Endometrial microvascular endothelial cells (primary cell): ENCODE results near the gene IGF1R. TPM values are rescaled to one million over a fixed set of nuclear protein-coding genes. Genes with fewer than 3 reads are reported as not detected.

Experiments used
- in situ Hi-C: cut with HindIII; loops from 2 replicates; pipeline ENCODE4 v1.10.0; 2017; ENCODE audit warnings: low sequenced_read_pairs, low pct_unique_long_range_greater_than_20kb; ENCODE audit errors: inconsistent ontology term
- total RNA-seq: library from RNA; depleted of rRNA; stranded (reverse); fragments of >200 nt; gene quantifications from one replicate; pipeline ENCODE4 v1.2.3, GENCODE V29; 2015; ENCODE audit errors: inconsistent ontology term

IGF1R gene
- total RNA-seq, 1 donor from 2014 or later, result 28.8 TPM

DNA sequence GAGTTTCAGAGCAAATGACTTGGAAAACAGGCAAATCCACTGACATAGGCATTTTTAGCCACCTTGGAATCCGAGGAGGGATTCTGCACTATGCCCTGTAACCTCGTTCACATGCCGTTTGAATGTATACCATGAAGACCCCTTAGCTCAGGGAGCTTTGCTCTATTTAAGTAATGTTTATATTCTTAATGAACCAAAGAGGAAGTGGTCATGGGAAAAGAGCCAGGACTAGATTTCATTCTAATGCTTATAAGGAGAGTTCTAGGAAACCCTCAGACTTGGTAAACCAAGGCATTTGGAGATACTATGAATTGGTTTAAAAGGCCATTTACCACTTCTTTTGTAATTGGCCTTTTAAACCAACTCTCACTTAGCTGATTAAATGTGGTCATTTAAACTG is 178.9 kb downstream of the IGF1R start:
- in situ Hi-C loops, result no loop called here

DNA sequence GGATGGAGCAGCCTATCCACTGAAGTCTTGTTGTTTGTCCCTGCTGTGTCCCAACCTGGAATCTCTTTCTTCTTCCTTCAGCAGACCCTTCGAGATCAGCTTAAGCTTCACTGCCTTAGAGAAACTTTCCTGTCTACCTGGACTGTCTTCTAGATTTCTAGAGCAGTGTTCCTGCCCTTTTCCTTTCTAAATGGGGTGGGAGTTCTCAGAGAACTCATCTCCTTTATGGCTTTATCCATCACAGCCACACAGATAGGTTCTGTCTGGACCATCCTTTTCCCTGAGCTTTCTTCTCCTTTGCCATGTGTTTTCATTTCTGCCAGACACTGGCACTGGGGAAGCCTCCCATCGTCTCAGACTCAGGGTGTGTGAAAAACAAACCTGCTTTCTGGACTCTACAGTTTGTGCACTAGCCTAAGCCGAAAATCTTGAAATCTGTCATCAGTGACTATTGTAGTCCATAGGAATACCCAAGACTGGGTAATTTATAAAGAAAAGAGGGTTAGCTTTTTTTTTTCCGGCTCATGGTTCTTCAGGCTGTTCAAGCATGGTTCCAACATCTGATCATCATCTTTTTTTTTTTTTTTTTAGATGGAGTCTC is 181.8 kb downstream of the IGF1R start:
- in situ Hi-C loops, result no loop called here

DNA sequence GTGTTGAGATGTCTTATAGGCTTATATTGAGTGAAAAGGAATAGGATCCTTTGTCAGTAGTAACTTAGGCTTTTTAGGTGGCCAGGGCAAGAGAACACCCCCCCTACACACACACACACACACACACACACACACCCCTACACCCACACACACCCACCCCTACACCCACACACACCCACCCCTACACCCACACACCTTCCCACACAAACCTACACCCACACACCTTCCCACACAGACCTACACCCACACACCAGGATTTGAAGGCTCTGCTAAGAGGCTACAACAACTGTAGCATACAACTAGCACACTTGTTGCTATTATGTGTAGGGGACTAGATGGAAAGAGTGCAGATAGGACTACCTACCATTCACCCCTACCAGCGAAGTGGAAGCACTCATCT is 186.6 kb downstream of the IGF1R start:
- in situ Hi-C loops, result no loop called here

DNA sequence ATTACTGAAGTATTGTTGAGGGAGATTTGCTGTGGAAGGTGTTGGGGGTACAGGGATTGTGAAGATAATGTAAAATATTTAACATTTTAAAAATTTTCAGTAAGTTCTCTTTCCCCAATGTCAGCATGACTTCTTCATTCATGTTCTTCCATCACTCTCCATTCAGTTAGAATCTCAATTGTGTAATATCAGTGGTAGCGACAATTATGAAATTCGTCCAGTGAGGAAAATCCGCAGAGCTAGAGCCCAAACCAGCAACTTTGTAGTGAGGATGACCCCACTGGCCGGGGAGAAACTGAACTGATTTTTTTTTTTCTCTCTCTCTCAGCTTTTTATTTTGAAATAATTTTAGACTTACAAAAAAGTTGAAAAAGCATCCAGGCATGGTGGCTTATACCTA is 187.5 kb downstream of the IGF1R start:
- in situ Hi-C loops, result no loop called here

DNA sequence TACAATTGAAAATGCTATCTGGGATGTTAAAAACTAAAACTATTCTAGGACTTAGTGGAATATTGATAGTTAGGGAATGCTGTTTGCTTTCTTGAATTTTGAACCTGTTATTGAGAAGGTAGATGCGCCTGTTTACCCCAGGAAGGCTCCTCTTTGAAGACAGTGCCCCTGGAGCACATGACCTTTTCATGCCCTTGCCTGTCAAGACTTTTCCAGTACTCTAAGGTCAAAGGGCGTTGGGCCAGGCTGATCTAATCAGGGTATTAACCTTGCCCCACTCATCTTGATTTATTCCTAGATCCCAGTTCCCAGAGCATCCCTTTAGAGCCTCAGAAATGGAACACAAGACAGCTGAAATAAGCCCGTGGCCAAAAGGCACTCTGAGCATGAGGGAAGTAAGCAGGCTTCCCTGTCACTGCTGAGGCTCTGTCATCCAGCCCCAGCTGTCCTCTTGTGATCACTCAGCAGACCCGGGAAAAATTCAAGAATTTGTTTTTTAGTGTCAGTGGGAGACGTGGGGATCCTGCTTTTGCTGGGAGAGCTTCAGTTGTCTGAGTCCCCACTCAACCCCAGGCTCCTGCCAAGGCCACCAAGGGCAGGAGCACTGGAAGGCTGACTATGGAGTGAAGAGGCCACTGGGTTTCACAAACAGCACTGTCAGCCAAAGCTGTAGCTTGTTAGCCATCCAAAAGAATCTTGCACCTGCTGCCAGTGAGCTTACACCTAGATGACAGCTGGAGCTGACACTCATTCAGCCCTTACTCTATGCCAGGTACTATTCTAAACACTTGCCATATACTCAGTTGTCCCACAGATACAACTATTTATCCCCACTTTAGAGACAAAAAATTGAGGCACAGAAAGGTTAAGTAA is 190.3 kb downstream of the IGF1R start:
- in situ Hi-C loops, result no loop called here

DNA sequence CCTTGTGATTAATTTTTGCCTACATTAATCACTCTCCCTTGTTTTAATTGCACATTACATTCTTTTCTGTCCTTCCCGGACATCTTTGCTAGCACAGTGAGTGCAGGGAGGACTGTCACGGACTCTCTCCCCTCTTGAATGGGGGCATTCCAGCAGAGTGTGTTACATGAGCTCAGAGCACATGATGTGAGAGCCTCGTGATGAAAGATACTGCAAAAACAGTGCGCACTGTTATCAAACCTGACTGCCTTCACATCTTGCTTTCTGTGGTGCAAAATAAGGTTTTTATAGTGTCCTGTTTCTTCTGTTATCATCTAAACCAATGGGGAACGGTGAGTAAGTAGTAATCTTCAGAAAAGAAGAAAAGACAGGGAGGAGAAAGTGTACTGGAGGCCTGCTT is 191.7 kb downstream of the IGF1R start:
- in situ Hi-C loops, result no loop called here

DNA sequence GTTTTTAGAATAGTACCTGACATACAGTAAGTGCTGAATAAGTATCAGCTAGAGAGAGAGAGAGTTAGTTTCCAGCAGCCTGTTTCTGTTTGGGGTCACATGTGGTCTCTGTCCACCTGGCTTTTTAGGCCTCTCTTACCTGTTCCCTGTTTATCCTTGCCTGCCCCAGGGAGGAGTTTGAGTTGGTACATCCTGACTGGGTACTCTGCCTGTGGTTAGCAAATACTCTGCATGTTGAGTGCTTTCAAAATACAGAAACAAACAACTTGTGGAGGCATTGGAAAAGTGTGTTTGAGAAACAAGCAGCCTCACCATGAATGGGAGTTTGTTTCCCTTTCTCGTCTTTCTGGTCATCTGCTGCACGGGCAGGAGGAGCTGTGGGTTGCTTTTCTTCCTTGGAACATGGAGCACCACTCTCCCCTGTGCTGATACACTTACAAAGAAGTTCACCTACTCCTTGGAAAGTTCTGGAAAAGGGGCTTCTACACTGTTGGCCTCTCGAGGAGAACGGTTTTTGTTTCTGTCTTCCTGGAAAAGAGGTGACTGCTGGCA is 193.2 kb downstream of the IGF1R start:
- in situ Hi-C loops, result no loop called here

DNA sequence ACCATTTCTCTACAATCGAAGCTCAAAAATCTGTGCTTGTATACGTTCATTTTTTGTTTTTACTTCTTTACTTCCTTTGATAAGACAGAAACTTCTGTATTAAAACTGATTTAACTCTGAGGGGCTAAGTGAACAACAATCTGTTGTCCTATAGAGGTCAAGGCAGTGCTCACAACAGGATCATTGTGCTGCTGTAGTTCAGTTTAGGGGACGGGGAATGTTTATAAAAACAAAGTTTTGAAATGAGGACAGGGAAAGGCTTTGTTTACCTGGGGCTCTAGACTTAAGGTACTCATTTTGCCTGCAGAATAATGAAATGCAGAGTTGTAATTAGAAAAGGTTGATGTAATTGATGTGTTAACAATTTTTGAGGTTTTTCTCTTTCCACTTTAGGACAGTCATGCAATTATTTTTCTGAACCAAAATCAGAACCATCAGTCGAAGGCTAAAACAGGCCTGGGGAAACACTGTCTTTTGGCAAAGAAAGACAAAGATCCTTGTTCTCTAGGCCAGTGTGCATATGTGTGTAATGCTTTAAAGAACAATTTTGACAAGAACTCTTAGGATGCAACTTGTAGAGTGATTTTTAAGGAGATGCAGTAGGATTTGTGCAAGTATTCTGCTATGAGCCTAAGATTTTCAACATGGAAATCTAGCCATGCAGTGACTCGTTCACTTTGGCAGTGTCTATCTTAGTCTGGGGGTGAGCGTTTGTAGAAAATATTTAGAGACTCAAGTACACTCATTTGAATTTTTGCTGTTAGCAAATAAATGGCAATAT is 194.0 kb downstream of the IGF1R start:
- in situ Hi-C loops, result no loop called here

DNA sequence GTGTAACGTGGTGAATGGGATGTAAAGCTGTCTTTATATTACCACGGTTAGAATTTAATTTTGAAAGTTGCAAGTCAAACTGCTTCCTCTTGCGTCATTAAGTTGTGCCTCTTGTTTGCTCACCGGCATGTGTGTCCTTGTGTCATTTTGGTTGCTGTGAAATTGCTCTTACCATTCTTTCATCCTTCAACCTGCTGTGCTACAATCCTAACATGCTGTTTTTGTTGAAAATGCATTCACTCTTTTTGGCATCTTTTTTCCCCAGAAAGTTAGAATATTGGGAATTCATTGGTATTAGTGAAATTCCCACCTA is 194.6 kb downstream of the IGF1R start:
- in situ Hi-C loops, result no loop called here

DNA sequence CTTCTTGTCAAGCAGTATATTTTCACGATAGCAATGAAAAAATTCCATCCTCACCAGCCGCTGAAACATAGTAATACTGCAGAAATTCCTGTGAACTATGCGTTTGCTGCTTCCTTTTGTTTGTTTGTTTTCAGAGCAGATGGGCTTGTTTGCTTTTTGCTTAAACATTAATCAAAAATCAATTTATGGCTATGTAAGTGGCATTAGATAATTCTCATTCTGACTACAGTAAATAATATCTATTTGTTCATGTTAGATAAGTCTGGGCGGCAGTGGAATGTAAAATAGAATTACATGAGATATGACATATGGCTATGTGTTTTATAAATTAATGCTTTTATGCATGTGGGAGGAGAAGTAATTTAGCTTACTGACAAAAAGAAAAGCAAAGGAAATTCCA is 195.5 kb downstream of the IGF1R start:
- in situ Hi-C loops, result no loop called here

DNA sequence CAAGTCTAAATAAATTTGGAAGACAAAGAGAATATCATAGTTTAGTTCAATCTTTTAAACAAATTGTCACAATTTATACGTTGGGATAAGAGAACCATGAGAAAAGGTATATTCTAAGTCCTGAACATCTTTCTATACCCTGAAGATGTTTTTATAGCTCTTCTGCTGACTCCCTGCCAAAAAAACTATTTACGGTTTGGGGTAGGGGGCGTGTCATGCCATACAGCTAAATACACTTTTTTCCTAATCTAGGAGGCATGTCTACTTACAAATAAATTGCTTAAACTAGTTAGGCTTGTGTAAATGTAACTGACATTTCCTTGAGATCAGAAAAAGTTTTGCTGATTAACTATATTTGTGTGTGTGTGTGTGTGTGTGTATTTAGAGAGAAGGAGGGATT is 195.9 kb downstream of the IGF1R start:
- in situ Hi-C loops, result no loop called here

DNA sequence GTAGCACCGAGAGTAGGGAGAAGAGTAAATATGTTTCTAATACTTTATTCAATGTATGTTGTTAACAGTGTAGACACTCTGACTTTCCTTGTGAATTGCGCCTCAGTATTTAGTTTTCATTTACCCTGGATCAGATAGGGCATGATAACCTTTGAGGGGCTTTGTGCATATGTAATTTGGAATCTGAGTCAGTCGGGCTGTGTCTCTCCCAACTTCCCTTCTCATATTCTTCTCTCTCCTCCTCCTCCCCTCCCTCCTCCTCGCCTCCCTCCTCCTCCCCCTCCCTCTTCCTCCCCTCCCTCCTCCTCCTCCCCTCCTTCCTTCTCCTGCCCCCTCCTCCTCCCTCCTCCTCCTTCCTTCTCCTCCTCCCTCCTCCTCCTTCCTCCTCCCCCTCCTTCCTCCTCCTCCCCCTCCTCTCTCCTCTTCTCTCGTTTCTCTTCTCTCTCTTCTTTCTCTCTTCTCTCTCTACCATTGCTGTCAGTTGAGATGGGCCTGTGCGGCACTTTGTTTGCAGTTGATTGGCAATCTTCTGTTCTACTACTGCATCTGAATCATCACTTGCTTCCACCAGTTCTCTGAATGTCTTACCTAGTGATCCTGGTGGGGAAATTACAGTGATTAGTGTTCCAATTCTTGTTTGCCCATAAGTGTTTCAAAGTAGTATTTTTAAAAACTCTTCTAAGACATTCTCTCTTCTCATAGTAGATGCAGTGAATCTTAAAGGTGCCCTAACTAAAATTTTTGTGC is 197.0 kb downstream of the IGF1R start:
- in situ Hi-C loops, result no loop called here

DNA sequence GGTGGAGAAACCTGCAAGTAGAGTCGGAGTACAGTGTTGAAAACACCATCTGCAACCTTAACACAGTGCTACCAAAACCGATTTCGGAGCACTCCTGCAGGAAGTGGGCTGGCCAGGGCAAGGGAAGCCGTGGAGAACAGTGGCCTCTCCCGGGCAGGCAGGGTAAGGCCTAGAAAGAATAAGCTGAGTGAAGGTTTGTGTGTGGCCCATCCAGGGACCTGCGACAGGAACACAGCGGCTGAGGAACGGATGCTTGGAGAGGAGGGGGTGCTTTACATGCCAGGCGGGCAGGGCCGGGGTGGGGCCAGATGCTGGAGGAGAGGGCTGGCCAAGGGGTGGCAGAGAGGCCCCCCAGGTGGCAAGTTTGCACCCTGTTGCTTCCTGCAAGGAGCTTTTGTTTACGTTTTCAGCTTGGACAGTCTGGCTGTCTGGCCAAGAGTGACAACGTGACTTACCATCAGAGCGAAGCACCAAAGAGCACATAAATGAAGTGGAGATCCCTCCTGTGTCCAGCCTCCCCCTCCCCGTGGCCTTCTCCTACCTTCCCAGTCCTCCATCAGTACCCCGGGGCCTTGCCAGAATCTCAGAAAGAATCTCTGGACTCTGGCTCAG is 202.7 kb downstream of the IGF1R start:
- in situ Hi-C loops, result no loop called here

DNA sequence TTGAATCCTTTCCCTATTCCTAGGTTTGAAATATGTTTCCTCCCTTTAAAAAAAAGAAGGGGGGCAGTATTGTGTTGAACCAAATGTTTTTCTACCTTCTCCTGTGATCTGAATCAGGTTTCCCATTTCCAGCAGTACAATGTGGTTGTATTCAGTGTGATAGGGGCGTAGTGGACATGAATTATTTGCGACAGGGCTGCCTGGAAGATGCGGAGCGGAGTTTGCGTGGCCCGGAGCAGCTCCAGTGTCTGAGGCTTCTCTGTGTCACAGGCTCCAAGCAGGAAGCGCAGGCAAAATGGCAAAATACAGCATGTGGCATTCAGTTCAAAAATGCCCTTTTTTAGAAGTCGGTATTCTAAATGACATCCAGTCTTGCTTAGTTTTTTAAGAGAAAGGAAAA is 204.8 kb downstream of the IGF1R start:
- in situ Hi-C loops, result no loop called here

DNA sequence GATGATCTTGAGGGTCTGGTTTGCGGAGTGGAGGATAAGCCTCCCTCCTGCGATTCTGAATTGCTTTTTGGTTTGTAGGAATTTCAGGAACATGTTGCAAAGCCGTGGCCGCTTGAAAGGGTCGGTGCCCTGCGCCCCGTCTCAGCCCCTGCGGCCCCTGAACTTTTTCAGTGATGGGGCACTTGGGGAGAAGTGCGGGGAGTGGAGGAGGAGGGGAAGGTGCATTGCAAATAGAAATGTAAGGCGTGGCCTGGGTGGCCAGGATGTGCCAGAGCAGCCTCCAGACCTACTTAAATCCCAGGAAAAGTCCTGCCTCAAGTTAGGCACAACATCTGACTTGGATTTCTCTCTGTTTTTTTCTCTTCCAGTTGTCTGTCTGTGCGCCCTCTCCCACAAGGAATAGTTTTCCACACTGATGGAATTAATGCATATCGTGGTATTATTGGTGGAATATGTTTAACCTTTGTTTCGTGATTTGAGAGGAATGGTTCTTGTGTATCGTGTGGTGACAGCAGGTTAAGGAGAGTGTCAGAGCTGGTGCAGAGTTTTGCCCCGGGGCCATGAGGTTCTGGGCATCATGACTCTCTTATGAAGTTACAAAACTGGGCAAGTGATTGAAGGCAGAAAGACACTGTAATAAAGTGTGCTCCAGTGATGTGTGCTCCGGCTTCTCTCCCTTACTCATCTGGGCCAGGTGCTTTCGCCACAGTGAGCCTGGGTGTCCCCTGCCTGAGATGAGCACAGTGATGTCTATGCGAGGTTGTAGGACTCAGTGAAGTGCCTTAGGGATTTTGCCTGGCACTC is 205.5 kb downstream of the IGF1R start:
- in situ Hi-C loops, result no loop called here

DNA sequence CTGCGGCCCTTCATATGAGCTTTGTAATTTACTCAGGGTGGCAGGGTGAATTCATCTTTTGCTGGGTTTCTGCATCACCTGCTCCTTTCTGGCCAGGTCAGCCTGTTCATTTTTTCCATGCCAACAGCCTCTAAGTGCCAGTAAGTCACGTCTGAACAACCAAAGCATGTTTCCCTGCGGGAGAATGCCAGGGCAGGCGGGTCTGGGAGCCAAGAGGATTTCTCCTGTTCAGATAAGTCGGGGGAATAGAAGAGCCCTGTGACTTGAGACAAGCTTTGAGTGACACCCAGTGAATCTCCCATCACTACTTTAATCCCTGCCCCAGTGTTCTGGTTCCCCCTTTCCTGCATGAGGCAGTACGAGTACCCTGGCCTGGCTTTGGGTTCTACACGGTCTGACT is 206.2 kb downstream of the IGF1R start:
- in situ Hi-C loops, result no loop called here

DNA sequence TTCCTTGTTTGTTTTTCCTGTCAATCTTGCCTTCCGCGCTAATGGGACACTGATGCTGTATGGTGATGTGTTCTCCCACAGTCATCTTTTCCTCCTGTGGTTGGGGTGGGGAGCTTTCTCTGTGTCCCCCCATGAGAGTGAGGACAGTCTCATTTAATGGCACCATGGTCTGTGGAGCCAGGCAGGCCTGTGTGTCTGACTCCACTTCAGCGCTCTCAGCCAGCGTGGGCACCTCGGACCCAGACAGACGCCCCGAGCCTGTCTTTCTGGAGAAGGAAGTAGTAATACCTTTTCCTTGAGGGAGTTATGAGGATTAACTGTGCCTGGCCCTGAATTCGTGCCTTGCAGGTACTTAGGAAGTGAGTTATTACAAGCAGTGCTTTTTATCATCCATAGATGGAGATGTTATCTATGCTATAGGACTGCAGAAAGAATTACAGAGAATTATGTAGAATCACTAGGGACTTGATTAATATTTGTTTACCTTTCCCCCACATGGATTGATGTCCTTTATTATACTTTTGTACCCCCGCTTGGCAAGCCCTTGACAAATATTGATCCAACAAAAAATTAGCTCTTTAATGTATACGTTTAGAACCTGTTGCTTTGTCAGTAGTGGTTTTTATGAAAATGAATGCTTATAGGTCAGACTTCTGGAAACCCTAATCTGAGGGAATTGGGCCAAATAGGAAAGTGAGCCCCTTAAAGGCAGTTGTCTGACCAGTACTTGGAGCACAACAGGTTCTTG is 206.9 kb downstream of the IGF1R start:
- in situ Hi-C loops, result no loop called here
